IPS-NIHi11 (cell line): Measurements from ENCODE around the gene DCLK1.

Source experiments
- DNase-seq: peaks from one replicate; pipeline ENCODE4 v3.0.0; 2012; ENCODE audit warnings: mixed read lengths, low spot score

DCLK1 gene

DNA sequence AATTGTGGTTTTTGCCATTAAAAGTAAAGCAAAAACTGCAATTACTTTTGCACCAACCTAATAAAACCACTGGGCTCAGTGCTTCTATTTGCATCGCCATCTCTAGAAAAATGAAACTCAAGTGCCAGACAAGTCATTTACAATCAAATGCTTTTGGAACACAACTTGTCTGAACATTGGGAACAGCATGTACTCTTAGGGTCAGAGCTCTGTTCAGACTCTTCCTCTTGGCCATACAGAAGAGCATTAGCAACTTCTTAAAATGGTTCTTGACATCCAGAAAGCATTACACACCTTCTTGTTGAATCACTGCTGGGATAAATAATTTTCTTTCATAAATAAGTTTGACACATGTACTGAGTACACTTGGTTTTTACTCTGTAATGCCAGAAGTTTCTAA, 272.5 kb downstream of the DCLK1 start:
- no peak for DNase-seq

DNA sequence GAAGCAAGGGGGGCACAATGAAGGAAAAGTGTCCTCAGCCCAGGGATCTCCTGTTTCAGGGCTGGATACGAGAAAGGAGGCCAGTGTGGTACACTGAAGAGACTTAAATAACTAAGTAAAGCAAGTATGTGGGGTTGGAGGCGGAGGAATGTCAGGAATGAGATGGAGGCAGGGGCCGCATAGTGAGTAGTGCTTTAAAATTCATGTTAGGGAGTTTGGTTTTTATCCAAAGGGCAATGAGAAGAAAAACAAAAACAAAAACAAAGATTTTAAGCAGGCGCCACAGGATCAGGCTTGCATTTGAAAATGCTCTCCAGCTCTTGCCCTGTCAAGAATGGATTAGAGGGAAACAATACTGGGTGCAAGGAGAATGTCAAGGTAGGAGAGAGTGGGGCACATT, 273.4 kb downstream of the DCLK1 start:
- DNase-seq = peak; percentile 50

- DNase-seq = no peak
Observed at GRCh38 chr13:35856721-35857364, 274.3 kb downstream of the DCLK1 start.

DNA sequence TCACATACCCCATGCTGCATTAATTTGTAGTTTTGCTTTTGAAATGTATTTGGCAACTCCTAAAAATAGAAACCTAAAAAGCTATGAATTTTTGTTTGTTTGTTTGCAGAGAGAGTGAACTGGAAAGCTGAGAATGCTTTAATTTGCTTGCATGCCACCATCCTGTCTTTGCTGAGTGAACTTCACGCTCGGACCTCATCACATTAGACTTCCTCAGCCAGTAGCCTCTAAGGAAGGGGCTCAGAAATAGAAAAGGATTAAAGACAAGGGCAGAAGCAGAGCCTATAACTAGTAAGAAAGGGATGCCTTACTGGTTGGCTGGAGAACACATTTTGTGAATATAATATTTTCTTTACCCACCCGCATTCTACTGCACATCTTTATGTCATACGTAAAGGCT, 275.1 kb downstream of the DCLK1 start:
- no peak for DNase-seq

- DNase-seq = peak; percentile 78
Observed at GRCh38 chr13:35855531-35856019, 275.6 kb downstream of the DCLK1 start.

DNA sequence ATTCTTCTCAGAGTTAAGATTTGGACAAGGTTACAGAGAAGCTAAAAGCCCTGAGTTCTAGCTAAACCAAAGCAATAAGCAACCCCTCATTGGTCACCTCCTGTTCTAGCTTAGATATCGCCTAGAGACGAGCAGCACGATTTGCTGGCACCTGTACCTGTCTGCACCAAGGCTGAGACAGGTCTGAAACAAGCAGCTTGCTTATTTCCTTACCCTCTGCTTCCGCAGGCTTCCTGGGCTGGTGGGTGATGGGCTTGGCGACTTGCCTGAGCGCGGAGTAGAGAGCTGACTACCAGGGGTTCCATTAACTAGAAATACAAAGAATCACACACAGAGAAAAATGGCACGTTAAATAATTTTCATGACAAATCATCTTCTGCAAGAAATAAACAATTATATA, 276.9 kb downstream of the DCLK1 start:
- DNase-seq = no peak

DNA sequence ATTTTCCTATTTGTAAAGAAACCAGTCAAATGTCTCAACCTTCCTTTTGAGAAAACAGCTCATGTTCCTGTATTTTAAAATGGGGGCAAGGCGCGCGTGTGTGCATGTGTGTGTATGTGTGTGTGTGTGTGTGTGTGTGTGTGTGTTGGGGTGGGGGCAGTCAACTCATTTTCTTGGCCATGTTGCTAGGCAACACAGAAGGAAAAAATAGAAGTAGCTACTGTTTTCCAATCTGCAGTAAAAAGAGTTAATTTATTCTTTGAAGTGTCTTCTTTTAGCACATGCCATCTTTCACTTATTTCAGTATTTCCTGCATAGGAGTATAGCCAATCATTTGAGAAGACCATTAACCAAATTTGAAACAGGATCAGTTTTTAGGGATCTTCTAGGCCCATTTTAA, 279.3 kb downstream of the DCLK1 start:
- DNase-seq = no peak

- no peak for DNase-seq
Observed at GRCh38 chr13:35851356-35851755, 279.8 kb downstream of the DCLK1 start.

GRCh38 chr13:35850569-35850968, 280.6 kb downstream of the DCLK1 start:
- no peak for DNase-seq

- no peak for DNase-seq
Observed at GRCh38 chr13:35849256-35849644, 281.9 kb downstream of the DCLK1 start.

- no peak for DNase-seq
Observed at GRCh38 chr13:35848336-35849255, 282.6 kb downstream of the DCLK1 start.

GRCh38 chr13:35843272-35843671, 287.9 kb downstream of the DCLK1 start:
- DNase-seq = no peak

GRCh38 chr13:35841060-35841521, 290.1 kb downstream of the DCLK1 start:
- DNase-seq = no peak

DNA sequence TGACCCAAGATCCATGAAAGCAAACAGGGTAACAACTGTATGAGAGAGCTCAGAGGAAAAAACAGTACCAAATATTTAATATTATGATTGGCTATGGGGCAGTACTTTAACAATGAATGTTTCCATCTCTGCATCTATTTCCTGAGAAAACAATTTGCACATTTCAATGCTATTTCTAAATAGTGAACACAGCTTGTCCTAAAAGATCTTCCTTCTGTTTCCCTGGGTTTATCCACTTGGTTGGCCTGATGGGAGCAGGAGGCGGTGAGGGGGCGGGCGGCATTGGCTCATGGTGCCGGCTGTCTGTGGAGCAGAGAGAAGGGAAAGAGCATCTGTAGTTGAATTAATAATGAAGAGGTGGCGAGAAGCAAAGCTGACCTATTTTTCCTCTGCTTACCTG, 291.4 kb downstream of the DCLK1 start:
- DNase-seq = no peak

- no peak for DNase-seq
Observed at GRCh38 chr13:35838356-35838755, 292.8 kb downstream of the DCLK1 start.

DNA sequence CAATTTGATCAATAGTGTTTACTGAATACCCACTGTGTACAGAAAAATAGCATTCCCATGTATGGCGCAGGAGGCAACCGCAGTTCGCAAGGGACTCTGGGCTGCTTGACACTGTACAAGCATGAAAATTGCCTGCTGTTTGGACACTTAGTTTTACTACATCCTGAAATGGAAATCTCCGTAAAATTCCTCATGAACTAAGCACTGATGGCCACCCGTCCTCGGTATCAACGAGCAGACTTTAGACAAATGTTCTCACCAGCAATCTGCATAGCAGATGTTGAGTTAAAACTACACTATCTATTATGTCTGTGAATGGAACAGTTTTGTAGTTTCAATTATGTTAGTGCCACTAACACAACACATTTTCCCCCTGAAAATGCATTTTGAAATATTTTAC, 294.7 kb downstream of the DCLK1 start:
- no peak for DNase-seq

GRCh38 chr13:35835989-35836388, 295.2 kb downstream of the DCLK1 start:
- no peak for DNase-seq

- DNase-seq = no peak
Observed at GRCh38 chr13:35833608-35834275, 297.4 kb downstream of the DCLK1 start.

- DNase-seq = no peak
Observed at GRCh38 chr13:35833031-35833430, 298.2 kb downstream of the DCLK1 start.

- DNase-seq = no peak
Observed at GRCh38 chr13:35832551-35832950, 298.6 kb downstream of the DCLK1 start.

GRCh38 chr13:35830850-35831450, 300.2 kb downstream of the DCLK1 start:
- no peak for DNase-seq

DNA sequence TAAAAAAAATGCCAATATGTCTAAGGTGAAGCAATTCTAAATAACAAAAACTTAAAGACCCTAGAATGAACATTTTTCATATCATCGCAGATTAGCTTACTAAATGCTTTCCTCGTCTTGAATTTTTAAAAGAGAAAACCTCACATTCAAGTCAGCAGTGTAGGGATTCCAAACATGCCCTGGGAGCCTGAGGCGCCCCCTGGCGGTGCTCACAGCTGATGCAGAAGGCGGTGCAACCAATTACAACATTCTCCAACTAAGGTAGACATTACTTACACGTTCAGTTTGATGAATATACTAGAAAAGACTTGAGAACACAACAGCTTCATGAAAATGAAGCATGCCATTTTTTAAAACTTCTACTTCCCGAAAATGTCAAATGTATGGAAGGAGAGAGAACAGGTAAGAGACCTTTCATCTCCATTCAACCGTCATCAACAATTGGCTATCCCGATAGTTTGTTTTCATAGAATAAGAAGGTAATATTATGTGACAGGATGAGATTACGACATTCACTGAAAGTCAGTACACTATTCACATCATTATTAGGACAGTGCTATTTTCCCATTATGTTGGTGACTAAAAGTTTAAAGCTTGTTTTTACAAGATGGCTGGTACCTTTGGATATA, 304.4 kb downstream of the DCLK1 start:
- peak; percentile 39 for DNase-seq
